Naive thymus-derived CD8-positive, alpha-beta T cell (primary cell): ENCODE results near the gene NEUROD1. TPM values are rescaled to one million over a fixed set of nuclear protein-coding genes. Genes with fewer than 3 reads are reported as not detected.
A peak's percentile ranks its signal among the peaks of the same experiment; 100 is the strongest.

Source experiments
- ATAC-seq, 2 donors: fragments of 150-1000 bp; cut with Tn5 transposase in 1 of 2; sonication (Bioruptor Pico), chemical (Tn5 transposase) in 1 of 2; 1 replicate in 1 of 2; 2 replicates in 1 of 2; pipeline ENCODE4 v1.10.0; 2021; ENCODE audit warnings: mild to moderate bottlenecking in 2 of 2, moderate library complexity in 2 of 2
- POLR2A ChIA-PET: fragments of 350-600 bp; sonication (Branson Sonifier 250); formaldehyde crosslinking; loops from one replicate; lab custom pipeline; 2021; ENCODE audit warnings: antibody characterized with exemption; lab: Charles Lee
- DNase-seq, 10 donors: peaks; one replicate each; pipeline versions ENCODE4 v3.0.0 to v3.0.0-alpha.2; 2020 to 2022
- H3K27ac Mint-ChIP-seq, 10 donors: one replicate each; pipeline ENCODE4 v1.8.0; 2020 to 2022; ENCODE audit warnings: mild to moderate bottlenecking in 10 of 10, mixed read lengths in 10 of 10, moderate library complexity in 4 of 10, inconsistent platforms in 1 of 10
- H3K27me3 Mint-ChIP-seq, 5 donors: one replicate each; pipeline ENCODE4 v1.8.0; 2021 to 2022; ENCODE audit warnings: mixed read lengths in 5 of 5
- H3K36me3 Mint-ChIP-seq, 3 donors: one replicate each; pipeline ENCODE4 v1.8.0; 2020 to 2022; ENCODE audit warnings: mixed read lengths in 3 of 3, mild to moderate bottlenecking in 2 of 3, inconsistent platforms in 1 of 3
- H3K4me1 Mint-ChIP-seq, 4 donors: one replicate each; pipeline ENCODE4 v1.8.0; 2021 to 2022; ENCODE audit warnings: mixed read lengths in 4 of 4
- H3K4me3 Mint-ChIP-seq, 10 donors: one replicate each; pipeline ENCODE4 v1.8.0; 2020 to 2022; ENCODE audit warnings: mild to moderate bottlenecking in 10 of 10, mixed read lengths in 10 of 10, moderate library complexity in 6 of 10, inconsistent platforms in 1 of 10
- H3K9me3 Mint-ChIP-seq, 9 donors: one replicate each; pipeline ENCODE4 v1.8.0; 2020 to 2022; ENCODE audit warnings: mixed read lengths in 9 of 9, mild to moderate bottlenecking in 3 of 9, inconsistent platforms in 1 of 9, moderate library complexity in 1 of 9
- polyA plus RNA-seq, 3 donors: library from polyadenylated mRNA; unstranded; fragments of 300-500 nt; fragmentation: Illumina TruSeq; gene quantifications; one replicate each; pipeline ENCODE4 v1.2.3, GENCODE V29; 2021
- total RNA-seq, 8 experiments: library from RNA in 2 of 8; stranded (reverse) in 2 of 8; gene quantifications; one replicate each; pipeline ENCODE4 v1.2.3 and lab custom pipeline; 2021 to 2026

NEUROD1 gene
- total and polyA plus RNA-seq, 5 experiments from 2014 or later = not detected

GRCh38 chr2:181677912-181678586 lies 2.3 kb downstream of the NEUROD1 start:
- H3K4me3 Mint-ChIP-seq = peak overlapping the region in 6 of 10 donors; percentile 0 to 63 (median 50)
- peak; percentile 80 to 85 for ATAC-seq
- peaks cover 0 to 26% (median 15%) of the 10 kb centered on the region in 9 donors for H3K9me3 Mint-ChIP-seq
- peak overlapping the region in 5 of 10 donors; percentile 54 to 91 (median 63) for H3K27ac Mint-ChIP-seq
- peaks cover 0 to 16% (median 7%) of the 10 kb centered on the region in 3 donors for H3K36me3 Mint-ChIP-seq
- peaks cover 27 to 42% (median 40%) of the 10 kb centered on the region in 4 donors for H3K4me1 Mint-ChIP-seq
- POLR2A ChIA-PET = no interaction called here
- H3K27me3 Mint-ChIP-seq = peaks cover 53 to 85% (median 67%) of the 10 kb centered on the region in 5 donors
- DNase-seq = peak; percentile 22 to 79 (median 50)

- peaks cover 0 to 16% (median 7%) of the 10 kb centered on the region in 3 donors for H3K36me3 Mint-ChIP-seq
- H3K4me1 Mint-ChIP-seq = peaks cover 6 to 23% (median 19%) of the 10 kb centered on the region in 4 donors
- ATAC-seq (no peak), DNase-seq (no peak)
- no peak overlapping the region for H3K27ac Mint-ChIP-seq
- H3K9me3 Mint-ChIP-seq = peaks cover 0 to 25% (median 12%) of the 10 kb centered on the region in 9 donors
- peaks cover 31 to 58% (median 51%) of the 10 kb centered on the region in 5 donors for H3K27me3 Mint-ChIP-seq
- H3K4me3 Mint-ChIP-seq = no peak overlapping the region
- POLR2A ChIA-PET = no interaction called here
Observed at GRCh38 chr2:181675254-181675653, 5.1 kb downstream of the NEUROD1 start.

GRCh38 chr2:181674461-181674860 lies 5.9 kb downstream of the NEUROD1 start:
- no peak overlapping the region for H3K27ac Mint-ChIP-seq
- POLR2A ChIA-PET = no interaction called here

DNA sequence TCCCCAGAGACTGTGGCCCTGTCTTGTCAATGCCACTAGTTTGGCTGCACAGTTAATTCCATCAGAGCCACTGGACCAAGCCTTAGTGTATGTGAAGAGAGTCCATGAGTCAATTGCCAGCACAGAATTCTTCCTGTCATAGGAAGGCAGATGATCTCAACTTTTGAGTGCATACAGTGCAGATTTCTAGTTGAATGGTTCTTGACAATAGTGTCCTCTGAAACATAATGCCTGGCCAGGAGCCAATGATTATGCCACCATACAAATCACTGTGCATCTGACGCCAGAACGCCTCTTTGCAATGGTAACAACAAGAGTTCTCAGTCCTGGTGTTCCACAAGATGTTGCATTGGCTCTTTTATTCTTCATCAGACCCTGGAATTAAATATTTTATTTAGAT lies 7.1 kb downstream of the NEUROD1 start:
- POLR2A ChIA-PET = no interaction called here
- H3K27me3 Mint-ChIP-seq = peaks cover 20 to 55% (median 43%) of the 10 kb centered on the region in 5 donors
- no peak overlapping the region for H3K27ac Mint-ChIP-seq
- DNase-seq (no peak), ATAC-seq (no peak)
- H3K4me1 Mint-ChIP-seq = peaks cover 0 to 17% (median 11%) of the 10 kb centered on the region in 4 donors
- H3K36me3 Mint-ChIP-seq = no peaks in the 10 kb centered on the region
- peaks cover 0 to 7% (median 5%) of the 10 kb centered on the region in 9 donors for H3K9me3 Mint-ChIP-seq
- H3K4me3 Mint-ChIP-seq = no peak overlapping the region

More at GRCh38 chr2:181674461-181674860, 5.9 kb downstream of the NEUROD1 start:
- peaks cover 0 to 8% (median 4%) of the 10 kb centered on the region in 3 donors for H3K36me3 Mint-ChIP-seq
- peaks cover 25 to 56% (median 45%) of the 10 kb centered on the region in 5 donors for H3K27me3 Mint-ChIP-seq
- ATAC-seq (no peak), DNase-seq (no peak)
- peaks cover 6 to 21% (median 18%) of the 10 kb centered on the region in 4 donors for H3K4me1 Mint-ChIP-seq
- H3K9me3 Mint-ChIP-seq = peaks cover 0 to 18% (median 11%) of the 10 kb centered on the region in 9 donors
- no peak overlapping the region for H3K4me3 Mint-ChIP-seq

DNA sequence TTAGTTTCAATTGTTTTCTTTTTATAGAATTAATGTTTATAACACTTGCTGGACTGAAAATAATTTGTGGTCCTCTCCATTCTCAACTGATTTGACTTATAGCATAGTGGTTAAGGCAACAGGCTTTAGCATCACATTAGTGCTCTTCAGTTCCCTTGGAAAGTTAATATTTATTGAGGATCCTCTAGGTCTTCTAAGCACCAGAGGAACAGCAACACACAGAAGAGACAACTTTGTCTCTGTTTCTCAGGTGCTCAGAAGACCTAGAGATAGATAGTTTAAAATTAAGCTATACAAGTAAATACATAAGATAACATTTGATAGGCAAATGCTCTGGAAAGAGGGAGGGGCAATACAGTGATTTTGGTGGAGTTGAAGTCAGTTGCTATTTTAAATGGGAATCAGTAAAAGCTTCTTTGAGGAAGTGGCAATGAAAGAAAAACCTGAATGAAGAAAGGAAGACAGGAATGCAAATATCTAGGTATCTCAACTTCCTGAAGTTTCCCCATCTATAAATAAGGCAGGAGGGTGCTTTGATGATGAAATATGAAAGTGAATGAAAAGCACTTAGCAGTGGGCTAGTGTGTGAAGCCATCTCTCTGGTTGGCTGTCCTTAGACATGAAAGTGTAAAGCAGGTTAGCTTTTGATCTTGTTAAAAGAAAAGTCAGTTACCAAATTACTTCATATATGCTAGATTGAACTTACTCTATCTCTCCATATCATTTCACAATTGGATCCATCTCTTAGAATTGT lies 7.9 kb downstream of the NEUROD1 start:
- H3K27me3 Mint-ChIP-seq = peaks cover 14 to 48% (median 39%) of the 10 kb centered on the region in 5 donors
- DNase-seq = no peak
- POLR2A ChIA-PET = no interaction called here
- no peak overlapping the region for H3K27ac Mint-ChIP-seq
- no peaks in the 10 kb centered on the region for H3K9me3 Mint-ChIP-seq
- ATAC-seq = no peak
- no peak overlapping the region for H3K4me3 Mint-ChIP-seq
- no peaks in the 10 kb centered on the region for H3K36me3 Mint-ChIP-seq
- H3K4me1 Mint-ChIP-seq = peaks cover 0 to 12% (median 5%) of the 10 kb centered on the region in 4 donors

GRCh38 chr2:181670632-181671031 lies 9.7 kb downstream of the NEUROD1 start:
- POLR2A ChIA-PET = no interaction called here

DNA sequence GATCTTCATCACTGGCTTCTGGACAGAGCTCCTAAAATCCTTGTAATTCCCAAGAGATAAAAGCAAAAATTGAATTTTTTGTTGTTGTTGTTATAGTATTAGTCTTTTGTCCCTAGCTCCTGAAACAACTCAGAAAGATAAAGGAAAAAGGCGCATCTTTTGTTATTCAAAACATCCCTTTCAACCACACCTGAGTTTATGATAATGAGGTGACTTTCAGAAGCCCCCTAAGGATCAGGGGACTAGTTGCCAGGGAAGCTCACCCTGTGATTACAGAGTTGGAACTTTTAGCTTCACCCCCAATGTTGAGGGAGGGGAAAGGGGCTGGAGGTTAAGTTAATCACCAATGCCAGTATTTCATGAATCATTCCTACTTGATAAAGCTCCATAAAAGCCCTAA lies 13.1 kb downstream of the NEUROD1 start:
- DNase-seq (no peak), ATAC-seq (no peak)
- H3K4me1 Mint-ChIP-seq = peaks cover 0 to under 1% (median 0%) of the 10 kb centered on the region in 4 donors
- POLR2A ChIA-PET = no interaction called here
- peaks cover 11 to 30% (median 20%) of the 10 kb centered on the region in 5 donors for H3K27me3 Mint-ChIP-seq
- H3K36me3 Mint-ChIP-seq = peaks cover 0 to 14% (median 4%) of the 10 kb centered on the region in 3 donors
- no peak overlapping the region for H3K27ac Mint-ChIP-seq
- H3K4me3 Mint-ChIP-seq = no peak overlapping the region
- peaks cover 0 to 20% (median 13%) of the 10 kb centered on the region in 9 donors for H3K9me3 Mint-ChIP-seq

More at GRCh38 chr2:181670632-181671031, 9.7 kb downstream of the NEUROD1 start:
- ATAC-seq (no peak), DNase-seq (no peak)
- Mint-ChIP-seq H3K27me3 (peaks cover 14 to 46% (median 32%) of the 10 kb centered on the region in 5 donors), H3K4me1 (peaks cover 0 to 12% (median 5%) of the 10 kb centered on the region in 4 donors), H3K9me3 (peaks cover 0 to 17% (median 9%) of the 10 kb centered on the region in 9 donors), H3K27ac (no peak overlapping the region), H3K36me3 (peaks cover 0 to 12% (median 4%) of the 10 kb centered on the region in 3 donors), H3K4me3 (no peak overlapping the region)

DNA sequence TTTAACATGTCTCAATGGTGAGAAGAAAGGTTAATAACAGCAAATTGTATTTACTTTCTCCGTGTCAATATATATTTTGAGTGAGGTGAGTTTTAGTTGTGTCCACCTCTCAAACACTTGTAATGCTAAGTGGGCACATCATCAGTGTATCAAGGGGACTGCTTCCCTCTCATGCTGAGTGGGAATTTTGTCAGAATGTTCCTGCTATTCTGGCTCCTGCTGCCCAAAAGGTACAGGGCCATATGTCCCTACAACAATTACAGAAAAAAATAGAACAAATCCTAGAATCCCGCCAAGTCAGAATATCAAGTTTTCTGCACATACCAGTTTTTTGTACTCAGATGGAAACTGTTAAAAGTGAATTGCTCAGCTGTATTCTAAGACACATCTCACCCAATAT lies 18.0 kb downstream of the NEUROD1 start:
- Mint-ChIP-seq H3K36me3 (peaks cover 0 to 18% (median 4%) of the 10 kb centered on the region in 3 donors), H3K27me3 (peaks cover 18 to 34% (median 28%) of the 10 kb centered on the region in 5 donors), H3K9me3 (peaks cover 0 to 20% (median 13%) of the 10 kb centered on the region in 9 donors), H3K4me3 (no peak overlapping the region), H3K4me1 (peaks cover 0 to 2% (median under 1%) of the 10 kb centered on the region in 4 donors), H3K27ac (no peak overlapping the region)
- DNase-seq = no peak
- POLR2A ChIA-PET = no interaction called here
- no peak for ATAC-seq

DNA sequence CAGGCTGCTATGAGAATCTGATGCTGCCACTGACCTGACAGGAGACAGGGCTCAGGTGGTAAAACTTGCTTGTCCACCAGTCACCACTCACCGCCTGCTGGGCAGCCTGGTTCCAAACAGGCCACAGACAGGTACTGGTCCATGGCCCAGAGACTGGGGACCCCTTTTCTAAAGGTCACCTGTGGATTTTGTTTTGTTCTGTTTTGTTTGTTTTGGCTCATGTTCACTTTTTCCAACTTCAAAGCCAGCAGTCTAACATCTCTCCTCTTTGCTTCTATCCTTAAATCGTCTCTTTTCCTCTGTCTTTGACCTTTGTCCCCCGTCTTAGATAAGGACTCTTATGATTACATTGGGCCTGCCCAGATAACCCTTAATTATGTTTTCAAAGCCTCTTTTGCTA lies 20.1 kb downstream of the NEUROD1 start:
- no peaks in the 10 kb centered on the region for H3K9me3 Mint-ChIP-seq
- no peak for ATAC-seq
- H3K36me3 Mint-ChIP-seq = peaks cover 0 to 4% (median 0%) of the 10 kb centered on the region in 3 donors
- no peak overlapping the region for H3K4me3 Mint-ChIP-seq
- H3K27me3 Mint-ChIP-seq = peaks cover 27 to 51% (median 30%) of the 10 kb centered on the region in 5 donors
- POLR2A ChIA-PET = no interaction called here
- no peak for DNase-seq
- H3K4me1 Mint-ChIP-seq = peaks cover 3 to 12% (median 9%) of the 10 kb centered on the region in 4 donors
- no peak overlapping the region for H3K27ac Mint-ChIP-seq

GRCh38 chr2:181658444-181658843 lies 21.9 kb downstream of the NEUROD1 start:
- peaks cover 31 to 67% (median 32%) of the 10 kb centered on the region in 5 donors for H3K27me3 Mint-ChIP-seq
- H3K36me3 Mint-ChIP-seq = peaks cover 0 to 4% (median 0%) of the 10 kb centered on the region in 3 donors
- POLR2A ChIA-PET = no interaction called here
- H3K4me3 Mint-ChIP-seq = no peak overlapping the region
- peaks cover 3 to 12% (median 9%) of the 10 kb centered on the region in 4 donors for H3K4me1 Mint-ChIP-seq
- ATAC-seq = no peak
- H3K27ac Mint-ChIP-seq = no peak overlapping the region
- no peaks in the 10 kb centered on the region for H3K9me3 Mint-ChIP-seq
- no peak for DNase-seq

- Mint-ChIP-seq H3K4me3 (peak overlapping the region; percentile 53 to 84 (median 79)), H3K36me3 (peaks cover 0 to 4% (median 0%) of the 10 kb centered on the region in 3 donors), H3K27ac (no peak overlapping the region), H3K9me3 (no peaks in the 10 kb centered on the region), H3K4me1 (peaks cover 3 to 12% (median 9%) of the 10 kb centered on the region in 4 donors), H3K27me3 (peaks cover 32 to 74% (median 38%) of the 10 kb centered on the region in 5 donors)
- ATAC-seq = no peak
- POLR2A ChIA-PET = no interaction called here
- no peak for DNase-seq
Observed at GRCh38 chr2:181657379-181657778, 22.9 kb downstream of the NEUROD1 start.

- Mint-ChIP-seq H3K9me3 (no peaks in the 10 kb centered on the region), H3K4me1 (peaks cover 3 to 12% (median 9%) of the 10 kb centered on the region in 4 donors), H3K4me3 (peak within 1 kb of the TSS; percentile 72 to 90 (median 82)), H3K27ac (no peak within 1 kb of the TSS), H3K36me3 (peaks cover 0 to 4% (median 0%) of the 10 kb centered on the region in 3 donors), H3K27me3 (peaks cover 36 to 74% (median 38%) of the 10 kb centered on the region in 5 donors)
- peak in 2 of 10 donors; percentile 1 to 12 for DNase-seq
- POLR2A ChIA-PET = no interaction called here
- peak; percentile 60 to 73 for ATAC-seq
Observed at GRCh38 chr2:181656450-181657291, 23.6 kb downstream of the NEUROD1 start, which contains the start of gene CERKL. TSS of gene CERKL (minus strand) at chr2:181657105. CDS start at chr2:181657006, 99 bp downstream.
